ENCODE measurements around the gene XKR3. TPM values are rescaled to one million over a fixed set of nuclear protein-coding genes. Genes with fewer than 3 reads are reported as not detected.
"Not testable (repeated sequence)": the region's sequence is repeated elsewhere in the genome, so short reads cannot be mapped to it uniquely, and the experiment has no call there.

Gene XKR3
- total RNA-seq, 2 donors from 2014 or later: not detected

- Mint-ChIP-seq H3K27me3 (peaks cover 8% of the 10 kb centered on the region), H3K4me1 (no peaks in the 10 kb centered on the region), H3K9me3 (no peaks in the 10 kb centered on the region), H3K36me3 (ENCODE audit: low read depth) (no peaks in the 10 kb centered on the region), H3K27ac (no peak overlapping the region), H3K4me3 (no peak overlapping the region)
- no peak for ATAC-seq (replicated peaks)
Measured at GRCh38 chr22:16789860-16790493, 35.2 kb downstream of the XKR3 start.

GRCh38 chr22:16783930-16784354 is 41.3 kb downstream of the XKR3 start:
- ATAC-seq (replicated peaks): no peak
- Mint-ChIP-seq H3K9me3 (no peaks in the 10 kb centered on the region), H3K27me3 (peaks cover 9% of the 10 kb centered on the region), H3K4me3 (no peak overlapping the region), H3K27ac (no peak overlapping the region), H3K36me3 (ENCODE audit: low read depth) (no peaks in the 10 kb centered on the region), H3K4me1 (no peaks in the 10 kb centered on the region)

GRCh38 chr22:16783453-16783852 is 41.8 kb downstream of the XKR3 start:
- H3K27ac Mint-ChIP-seq: no peak overlapping the region

GRCh38 chr22:16781764-16782329 is 43.4 kb downstream of the XKR3 start:
- ATAC-seq (replicated peaks): no peak
- no peaks in the 10 kb centered on the region for H3K9me3 Mint-ChIP-seq
- H3K4me1 Mint-ChIP-seq: no peaks in the 10 kb centered on the region
- H3K36me3 Mint-ChIP-seq (ENCODE audit: low read depth): no peaks in the 10 kb centered on the region
- H3K4me3 Mint-ChIP-seq: no peak overlapping the region
- no peak overlapping the region for H3K27ac Mint-ChIP-seq
- H3K27me3 Mint-ChIP-seq: peaks cover 21% of the 10 kb centered on the region

More at GRCh38 chr22:16783453-16783852, 41.8 kb downstream of the XKR3 start:
- Mint-ChIP-seq H3K9me3 (no peaks in the 10 kb centered on the region), H3K36me3 (ENCODE audit: low read depth) (no peaks in the 10 kb centered on the region), H3K4me3 (no peak overlapping the region), H3K4me1 (no peaks in the 10 kb centered on the region), H3K27me3 (peaks cover 14% of the 10 kb centered on the region)
- no peak for ATAC-seq (replicated peaks)

GRCh38 chr22:16781074-16781763 is 44.0 kb downstream of the XKR3 start:
- Mint-ChIP-seq H3K27me3 (peaks cover 21% of the 10 kb centered on the region), H3K4me3 (no peak overlapping the region), H3K9me3 (no peaks in the 10 kb centered on the region), H3K27ac (no peak overlapping the region), H3K36me3 (ENCODE audit: low read depth) (no peaks in the 10 kb centered on the region), H3K4me1 (no peaks in the 10 kb centered on the region)
- no peak for ATAC-seq (replicated peaks)

- ATAC-seq (replicated peaks): no peak
Measured at GRCh38 chr22:16777284-16777924, 47.8 kb downstream of the XKR3 start.

GRCh38 chr22:16776080-16776479 is 49.1 kb downstream of the XKR3 start:
- H3K27ac Mint-ChIP-seq: no peak overlapping the region

More at GRCh38 chr22:16777284-16777924, 47.8 kb downstream of the XKR3 start:
- Mint-ChIP-seq H3K4me1 (no peaks in the 10 kb centered on the region), H3K36me3 (ENCODE audit: low read depth) (no peaks in the 10 kb centered on the region), H3K4me3 (no peak overlapping the region), H3K9me3 (peaks cover 4% of the 10 kb centered on the region), H3K27me3 (peaks cover 12% of the 10 kb centered on the region), H3K27ac (no peak overlapping the region)

GRCh38 chr22:16774911-16775500 is 50.2 kb downstream of the XKR3 start:
- Mint-ChIP-seq H3K27me3 (peaks cover 12% of the 10 kb centered on the region), H3K4me1 (no peaks in the 10 kb centered on the region), H3K27ac (no peak overlapping the region), H3K36me3 (ENCODE audit: low read depth) (no peaks in the 10 kb centered on the region), H3K4me3 (no peak overlapping the region), H3K9me3 (peaks cover 4% of the 10 kb centered on the region)
- ATAC-seq (replicated peaks): no peak

More at GRCh38 chr22:16776080-16776479, 49.1 kb downstream of the XKR3 start:
- H3K27me3 Mint-ChIP-seq: peaks cover 12% of the 10 kb centered on the region
- no peaks in the 10 kb centered on the region for H3K4me1 Mint-ChIP-seq
- no peak overlapping the region for H3K4me3 Mint-ChIP-seq
- no peaks in the 10 kb centered on the region for H3K36me3 Mint-ChIP-seq (ENCODE audit: low read depth)
- no peak for ATAC-seq (replicated peaks)
- H3K9me3 Mint-ChIP-seq: peaks cover 4% of the 10 kb centered on the region

GRCh38 chr22:16771569-16771968 is 53.6 kb downstream of the XKR3 start:
- not testable (repeated sequence) for H3K9me3 Mint-ChIP-seq; H3K27me3 Mint-ChIP-seq; H3K4me3 Mint-ChIP-seq; H3K4me1 Mint-ChIP-seq; H3K36me3 Mint-ChIP-seq (ENCODE audit: low read depth); H3K27ac Mint-ChIP-seq; ATAC-seq (replicated peaks)

GRCh38 chr22:16767927-16768326 is 57.3 kb downstream of the XKR3 start:
- not testable (repeated sequence) for ATAC-seq (replicated peaks); H3K27me3 Mint-ChIP-seq; H3K4me3 Mint-ChIP-seq; H3K9me3 Mint-ChIP-seq; H3K4me1 Mint-ChIP-seq; H3K36me3 Mint-ChIP-seq (ENCODE audit: low read depth); H3K27ac Mint-ChIP-seq

GRCh38 chr22:16762224-16762623 is 63.0 kb downstream of the XKR3 start:
- H3K4me1 Mint-ChIP-seq; H3K36me3 Mint-ChIP-seq (ENCODE audit: low read depth); ATAC-seq (replicated peaks); H3K27ac Mint-ChIP-seq; H3K27me3 Mint-ChIP-seq; H3K4me3 Mint-ChIP-seq; H3K9me3 Mint-ChIP-seq: not testable (repeated sequence)

GRCh38 chr22:16760416-16760815 is 64.8 kb downstream of the XKR3 start:
- not testable (repeated sequence) for H3K27ac Mint-ChIP-seq; H3K4me3 Mint-ChIP-seq; H3K36me3 Mint-ChIP-seq (ENCODE audit: low read depth); H3K4me1 Mint-ChIP-seq; ATAC-seq (replicated peaks); H3K9me3 Mint-ChIP-seq; H3K27me3 Mint-ChIP-seq

GRCh38 chr22:16749282-16749681 is 75.9 kb downstream of the XKR3 start:
- not testable (repeated sequence) for H3K27ac Mint-ChIP-seq; H3K27me3 Mint-ChIP-seq; H3K36me3 Mint-ChIP-seq (ENCODE audit: low read depth); H3K9me3 Mint-ChIP-seq; H3K4me1 Mint-ChIP-seq; ATAC-seq (replicated peaks); H3K4me3 Mint-ChIP-seq

GRCh38 chr22:16748160-16748929 is 76.9 kb downstream of the XKR3 start:
- not testable (repeated sequence) for H3K27ac Mint-ChIP-seq; H3K36me3 Mint-ChIP-seq (ENCODE audit: low read depth); H3K4me1 Mint-ChIP-seq; ATAC-seq (replicated peaks); H3K9me3 Mint-ChIP-seq; H3K27me3 Mint-ChIP-seq; H3K4me3 Mint-ChIP-seq

Measured in activated T-helper 17 cell treated with anti-CD3 and anti-CD28 coated beads, Interleukin-2, amount 50 U/mL, for 72 hours (primary cell).